GM23248 (cell line): ENCODE measurements around the gene CCDC142.

Experiments
- EZH2 ChIP-seq: fragments of 200-600 bp; sonication (generic); IDR thresholded peaks from 2 replicates; pipeline ENCODE4 v1.6.1; 2018; ENCODE audit warnings: antibody characterized with exemption, mild to moderate bottlenecking; ENCODE audit not compliant: insufficient read depth, poor library complexity, severe bottlenecking
- EZH2phosphoT487 ChIP-seq: fragments of 200-600 bp; sonication (generic); IDR thresholded peaks from 2 replicates; pipeline ENCODE4 v1.6.1; 2018; ENCODE audit warnings: antibody characterized with exemption, moderate library complexity, mild to moderate bottlenecking, low read depth; ENCODE audit not compliant: insufficient read depth

- TF ChIP-seq EZH2phosphoT487 (no peak), EZH2 (no peak)
These were observed 27.9 kb downstream of the CCDC142 start, which contains the start of gene INO80B for GRCh38 chr2:74454654-74455511.
